Glomerular visceral epithelial cell (primary cell): ENCODE measurements around the gene RAPGEF6.
"Not testable (repeated sequence)": the region's sequence is repeated elsewhere in the genome, so short reads cannot be mapped to it uniquely, and the experiment has no call there.

Source experiments
- DNase-seq: peaks from one replicate; pipeline ENCODE4 v3.0.0-alpha.2; 2016; ENCODE audit errors: extremely low spot score

Gene RAPGEF6

GRCh38 chr5:131634996-131635683 lies at the start of gene RAPGEF6:
Gene RAPGEF6 (minus strand): TSS chr5:131635229. CDS start chr5:131635030, 199 bp downstream.
- DNase-seq = peak; percentile 100

- DNase-seq = no peak
These were observed 49.6 kb upstream of the RAPGEF6 start for GRCh38 chr5:131684595-131684994.

GRCh38 chr5:131684051-131684450 lies 49.0 kb upstream of the RAPGEF6 start:
- no peak for DNase-seq

- DNase-seq = no peak
These were observed 47.8 kb upstream of the RAPGEF6 start for GRCh38 chr5:131682826-131683225.

GRCh38 chr5:131682175-131682574 lies 47.1 kb upstream of the RAPGEF6 start:
- DNase-seq = no peak

GRCh38 chr5:131679911-131680310 lies 44.9 kb upstream of the RAPGEF6 start:
- DNase-seq = peak; percentile 33

GRCh38 chr5:131678273-131678672 lies 43.2 kb upstream of the RAPGEF6 start:
- DNase-seq = not testable (repeated sequence)

GRCh38 chr5:131677115-131677514 lies 42.1 kb upstream of the RAPGEF6 start:
- DNase-seq = no peak

- DNase-seq = no peak
These were observed 37.7 kb upstream of the RAPGEF6 start for GRCh38 chr5:131672776-131673175.

GRCh38 chr5:131671994-131672655 lies 37.1 kb upstream of the RAPGEF6 start:
- no peak for DNase-seq

- DNase-seq = no peak
These were observed 36.4 kb upstream of the RAPGEF6 start for GRCh38 chr5:131671409-131671808.

GRCh38 chr5:131664929-131665328 lies 29.9 kb upstream of the RAPGEF6 start:
- DNase-seq = no peak

GRCh38 chr5:131661933-131662332 lies 26.9 kb upstream of the RAPGEF6 start:
- no peak for DNase-seq

- DNase-seq = no peak
These were observed 24.8 kb upstream of the RAPGEF6 start for GRCh38 chr5:131659841-131660240.

GRCh38 chr5:131659290-131659689 lies 24.3 kb upstream of the RAPGEF6 start:
- DNase-seq = no peak

GRCh38 chr5:131654776-131655175 lies 19.7 kb upstream of the RAPGEF6 start:
- no peak for DNase-seq

GRCh38 chr5:131654309-131654708 lies 19.3 kb upstream of the RAPGEF6 start:
- no peak for DNase-seq

- DNase-seq = no peak
These were observed 14.1 kb upstream of the RAPGEF6 start for GRCh38 chr5:131649161-131649560.

GRCh38 chr5:131647048-131647769 lies 12.2 kb upstream of the RAPGEF6 start:
- DNase-seq = no peak

- DNase-seq = no peak
These were observed 9.8 kb upstream of the RAPGEF6 start for GRCh38 chr5:131644822-131645221.

GRCh38 chr5:131644370-131644769 lies 9.3 kb upstream of the RAPGEF6 start:
- DNase-seq = no peak

GRCh38 chr5:131641494-131641893 lies 6.5 kb upstream of the RAPGEF6 start:
- DNase-seq = no peak
